HepG2 (cell line): Measurements from ENCODE around the gene RAPGEF6. TPM values are rescaled to one million over a fixed set of nuclear protein-coding genes. Genes with fewer than 3 reads are reported as not detected.

Experiments
- GATAD2A ChIP-seq: IDR thresholded peaks from 2 replicates; pipeline ENCODE4 v1.6.1; 2016
- HIVEP1 ChIP-seq: sonication (generic); formaldehyde crosslinking; IDR thresholded peaks from 2 replicates; pipeline ENCODE4 v1.4.0; 2020; ENCODE audit warnings: mild to moderate bottlenecking, missing genetic modification reagents
- HOXA9 ChIP-seq: sonication (generic); formaldehyde crosslinking; IDR thresholded peaks from 2 replicates; pipeline ENCODE4 v1.8.1; 2022; ENCODE audit warnings: missing genetic modification reagents, mild to moderate bottlenecking, moderate library complexity, borderline replicate concordance
- KDM6A ChIP-seq: IDR thresholded peaks from 2 replicates; pipeline ENCODE4 v1.6.1; 2016; ENCODE audit warnings: low read depth
- NCOA2 ChIP-seq: sonication (generic); formaldehyde crosslinking; IDR thresholded peaks from 2 replicates; pipeline ENCODE4 v1.8.0; 2022; ENCODE audit warnings: inconsistent platforms
- NFE2L1 ChIP-seq: sonication (generic); formaldehyde crosslinking; IDR thresholded peaks from 2 replicates; pipeline ENCODE4 v1.4.0; 2020; ENCODE audit warnings: missing genetic modification reagents, mild to moderate bottlenecking, borderline replicate concordance
- NR2C2 ChIP-seq: sonication (generic); formaldehyde crosslinking; IDR thresholded peaks from 2 replicates; pipeline ENCODE4 v1.4.0; 2020; ENCODE audit warnings: missing genetic modification reagents, mild to moderate bottlenecking, moderate library complexity, borderline replicate concordance
- PAX8 ChIP-seq: sonication (generic); formaldehyde crosslinking; IDR thresholded peaks from 2 replicates; pipeline ENCODE4 v1.8.0; 2022; ENCODE audit warnings: mild to moderate bottlenecking, missing genetic modification reagents, borderline replicate concordance
- SOX5 ChIP-seq: IDR thresholded peaks from 2 replicates; pipeline ENCODE4 v1.6.1; 2016; ENCODE audit warnings: borderline replicate concordance
- TEAD3 ChIP-seq: optimal IDR thresholded peaks from 2 replicates; pipeline ENCODE3; 2016; ENCODE audit warnings: borderline replicate concordance
- ZBTB38 ChIP-seq: sonication (generic); formaldehyde crosslinking; IDR thresholded peaks from 2 replicates; pipeline ENCODE4 v1.5.1; 2020; ENCODE audit warnings: mild to moderate bottlenecking, missing genetic modification reagents
- ZFP36L2 ChIP-seq: sonication (generic); formaldehyde crosslinking; IDR thresholded peaks from 2 replicates; pipeline ENCODE4 v1.4.0; 2020; ENCODE audit warnings: missing genetic modification reagents
- ZKSCAN8 ChIP-seq: IDR thresholded peaks from 2 replicates; pipeline ENCODE4 v1.6.1; 2016; ENCODE audit warnings: borderline replicate concordance, missing genetic modification reagents, missing compliant biosample characterization
- ZNF12 ChIP-seq: sonication (generic); formaldehyde crosslinking; IDR thresholded peaks from 2 replicates; pipeline ENCODE4 v1.5.0; 2020; ENCODE audit warnings: missing genetic modification reagents
- ZNF121 ChIP-seq: sonication (generic); formaldehyde crosslinking; IDR thresholded peaks from 2 replicates; pipeline ENCODE4 v1.5.0; 2020; ENCODE audit warnings: mild to moderate bottlenecking, missing genetic modification reagents
- ZNF20 ChIP-seq: sonication (generic); formaldehyde crosslinking; IDR thresholded peaks from 2 replicates; pipeline ENCODE4 v1.4.0; 2020; ENCODE audit warnings: mild to moderate bottlenecking, moderate library complexity, missing genetic modification reagents
- ZNF235 ChIP-seq: sonication (generic); formaldehyde crosslinking; IDR thresholded peaks from 2 replicates; pipeline ENCODE4 v1.8.1; 2023; ENCODE audit warnings: mild to moderate bottlenecking, missing genetic modification reagents, borderline replicate concordance
- ZNF274 ChIP-seq: sonication (generic); formaldehyde crosslinking; IDR thresholded peaks from 2 replicates; pipeline ENCODE4 v1.5.1; 2020; ENCODE audit warnings: mild to moderate bottlenecking, missing genetic modification reagents
- ZNF501 ChIP-seq: sonication (generic); formaldehyde crosslinking; IDR thresholded peaks from 2 replicates; pipeline ENCODE4 v1.5.1; 2020; ENCODE audit warnings: mild to moderate bottlenecking, moderate library complexity, missing genetic modification reagents
- ZNF510 ChIP-seq: sonication (generic); formaldehyde crosslinking; IDR thresholded peaks from 2 replicates; pipeline ENCODE4 v1.4.0; 2020; ENCODE audit warnings: low read depth, mild to moderate bottlenecking, missing genetic modification reagents
- ZNF550 ChIP-seq: sonication (generic); formaldehyde crosslinking; IDR thresholded peaks from 2 replicates; pipeline ENCODE4 v1.4.0; 2020; ENCODE audit warnings: mild to moderate bottlenecking, missing genetic modification reagents, borderline replicate concordance
- ZNF644 ChIP-seq: IDR thresholded peaks from 2 replicates; pipeline ENCODE4 v1.6.1; 2016; ENCODE audit warnings: low read depth
- ZNF782 ChIP-seq: sonication (generic); formaldehyde crosslinking; IDR thresholded peaks from 2 replicates; pipeline ENCODE4 v1.4.0; 2020; ENCODE audit warnings: missing genetic modification reagents, mild to moderate bottlenecking, borderline replicate concordance
- ZNF878 ChIP-seq: sonication (generic); formaldehyde crosslinking; IDR thresholded peaks from 2 replicates; pipeline ENCODE4 v1.8.1; 2023; ENCODE audit warnings: mild to moderate bottlenecking, missing genetic modification reagents, moderate library complexity
- polyA plus RNA-seq, 8 experiments: library from polyadenylated mRNA; depleted of rRNA in 3 of 8; stranded (reverse) in 7 of 8; unstranded in 1 of 8; fragments of >200 nt; fragmentation: Illumina TruSeq in 4 of 8; extraction: Trizol in 4 of 8; gene quantifications; 2 replicates each; pipeline versions ENCODE4 v1.2.1 to v1.2.3, GENCODE V29; 2011 to 2016; ENCODE audit warnings: low read depth in 4 of 8, missing spikeins in 1 of 8, mixed read lengths in 1 of 8; ENCODE audit not compliant: insufficient read depth in 1 of 8
- total RNA-seq, 5 experiments: library from RNA; depleted of rRNA; stranded (reverse); fragments of >200 nt; fragmentation: Illumina TruSeq; extraction: Trizol; gene quantifications; 2 replicates each; pipeline ENCODE4 v1.2.3, GENCODE V29; 2016; ENCODE audit warnings: low read depth in 1 of 5
- TF ChIP-seq, protein P1 (sequence below): IDR thresholded peaks from 2 replicates; pipeline ENCODE4 v1.6.1; 2012; ENCODE audit warnings: low read length, improper control_type of control experiment
- TF ChIP-seq, protein P2 (sequence below): sonication (generic); formaldehyde crosslinking; IDR thresholded peaks from 2 replicates; pipeline ENCODE4 v1.4.0; 2020; ENCODE audit warnings: missing genetic modification reagents, borderline replicate concordance
- TF ChIP-seq, protein P3 (sequence below): fragments of 450-650 bp; IDR thresholded peaks from 2 replicates; pipeline ENCODE4 v1.6.1; 2016

The RAPGEF6 gene
- total and polyA plus RNA-seq, 2 of the 13 experiments (the other 11 are each of a cell fraction or from before 2014, with no cell fraction given): 7.7 to 24.6 TPM

DNA sequence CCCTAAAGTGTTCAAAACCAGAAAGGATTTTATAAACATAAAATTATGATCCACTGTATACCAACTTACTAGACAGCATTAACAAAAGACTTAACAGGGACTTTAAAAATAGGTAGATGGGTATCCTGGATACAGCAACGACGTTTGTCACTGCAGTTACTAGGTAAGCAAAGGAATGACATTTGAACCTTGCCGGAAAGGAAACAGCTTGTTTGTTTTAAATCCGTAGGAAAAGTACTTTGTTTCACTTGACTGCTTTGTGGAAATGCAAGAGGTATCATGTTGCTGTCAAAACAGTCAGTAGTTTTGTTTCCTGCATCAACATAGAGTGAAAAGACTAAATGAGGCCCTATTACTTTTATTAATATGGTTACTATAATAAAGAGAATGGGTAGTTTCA is 248.2 kb downstream of the RAPGEF6 start (continued):
- TF ChIP-seq NFE2L1 (CRISPR knock-in tag): no peak
- TF ChIP-seq ZNF501: no peak
- peak; percentile 58; the same call in 1 of the 2 replicates for TF ChIP-seq NR2C2 (CRISPR knock-in tag)
- no peak for TF ChIP-seq ZNF782
- TF ChIP-seq ZNF12 (CRISPR knock-in tag): no peak
- TF ChIP-seq ZNF20 (CRISPR knock-in tag): no peak
- TF ChIP-seq, protein P1, sequence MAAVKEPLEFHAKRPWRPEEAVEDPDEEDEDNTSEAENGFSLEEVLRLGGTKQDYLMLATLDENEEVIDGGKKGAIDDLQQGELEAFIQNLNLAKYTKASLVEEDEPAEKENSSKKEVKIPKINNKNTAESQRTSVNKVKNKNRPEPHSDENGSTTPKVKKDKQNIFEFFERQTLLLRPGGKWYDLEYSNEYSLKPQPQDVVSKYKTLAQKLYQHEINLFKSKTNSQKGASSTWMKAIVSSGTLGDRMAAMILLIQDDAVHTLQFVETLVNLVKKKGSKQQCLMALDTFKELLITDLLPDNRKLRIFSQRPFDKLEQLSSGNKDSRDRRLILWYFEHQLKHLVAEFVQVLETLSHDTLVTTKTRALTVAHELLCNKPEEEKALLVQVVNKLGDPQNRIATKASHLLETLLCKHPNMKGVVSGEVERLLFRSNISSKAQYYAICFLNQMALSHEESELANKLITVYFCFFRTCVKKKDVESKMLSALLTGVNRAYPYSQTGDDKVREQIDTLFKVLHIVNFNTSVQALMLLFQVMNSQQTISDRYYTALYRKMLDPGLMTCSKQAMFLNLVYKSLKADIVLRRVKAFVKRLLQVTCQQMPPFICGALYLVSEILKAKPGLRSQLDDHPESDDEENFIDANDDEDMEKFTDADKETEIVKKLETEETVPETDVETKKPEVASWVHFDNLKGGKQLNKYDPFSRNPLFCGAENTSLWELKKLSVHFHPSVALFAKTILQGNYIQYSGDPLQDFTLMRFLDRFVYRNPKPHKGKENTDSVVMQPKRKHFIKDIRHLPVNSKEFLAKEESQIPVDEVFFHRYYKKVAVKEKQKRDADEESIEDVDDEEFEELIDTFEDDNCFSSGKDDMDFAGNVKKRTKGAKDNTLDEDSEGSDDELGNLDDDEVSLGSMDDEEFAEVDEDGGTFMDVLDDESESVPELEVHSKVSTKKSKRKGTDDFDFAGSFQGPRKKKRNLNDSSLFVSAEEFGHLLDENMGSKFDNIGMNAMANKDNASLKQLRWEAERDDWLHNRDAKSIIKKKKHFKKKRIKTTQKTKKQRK: no peak
- TF ChIP-seq GATAD2A (CRISPR knock-in tag): peak; percentile 86
- no peak for TF ChIP-seq ZNF550 (CRISPR knock-in tag)
- TF ChIP-seq SOX5 (CRISPR knock-in tag): peak; percentile 79; the same call in 1 of the 2 replicates
- TF ChIP-seq TEAD3 (CRISPR knock-in tag): peak; percentile 50
- no peak for TF ChIP-seq ZFP36L2 (CRISPR knock-in tag)
- no peak for TF ChIP-seq PAX8 (CRISPR knock-in tag)
- no peak for TF ChIP-seq ZNF644 (CRISPR knock-in tag)
- no peak for TF ChIP-seq ZBTB38 (CRISPR knock-in tag)
- TF ChIP-seq, protein P2, sequence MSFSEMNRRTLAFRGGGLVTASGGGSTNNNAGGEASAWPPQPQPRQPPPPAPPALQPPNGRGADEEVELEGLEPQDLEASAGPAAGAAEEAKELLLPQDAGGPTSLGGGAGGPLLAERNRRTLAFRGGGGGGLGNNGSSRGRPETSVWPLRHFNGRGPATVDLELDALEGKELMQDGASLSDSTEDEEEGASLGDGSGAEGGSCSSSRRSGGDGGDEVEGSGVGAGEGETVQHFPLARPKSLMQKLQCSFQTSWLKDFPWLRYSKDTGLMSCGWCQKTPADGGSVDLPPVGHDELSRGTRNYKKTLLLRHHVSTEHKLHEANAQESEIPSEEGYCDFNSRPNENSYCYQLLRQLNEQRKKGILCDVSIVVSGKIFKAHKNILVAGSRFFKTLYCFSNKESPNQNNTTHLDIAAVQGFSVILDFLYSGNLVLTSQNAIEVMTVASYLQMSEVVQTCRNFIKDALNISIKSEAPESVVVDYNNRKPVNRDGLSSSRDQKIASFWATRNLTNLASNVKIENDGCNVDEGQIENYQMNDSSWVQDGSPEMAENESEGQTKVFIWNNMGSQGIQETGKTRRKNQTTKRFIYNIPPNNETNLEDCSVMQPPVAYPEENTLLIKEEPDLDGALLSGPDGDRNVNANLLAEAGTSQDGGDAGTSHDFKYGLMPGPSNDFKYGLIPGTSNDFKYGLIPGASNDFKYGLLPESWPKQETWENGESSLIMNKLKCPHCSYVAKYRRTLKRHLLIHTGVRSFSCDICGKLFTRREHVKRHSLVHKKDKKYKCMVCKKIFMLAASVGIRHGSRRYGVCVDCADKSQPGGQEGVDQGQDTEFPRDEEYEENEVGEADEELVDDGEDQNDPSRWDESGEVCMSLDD: no peak
- no peak for TF ChIP-seq ZNF235 (CRISPR knock-in tag)
- no peak for TF ChIP-seq ZNF510 (CRISPR knock-in tag)
- TF ChIP-seq NCOA2 (CRISPR knock-in tag): peak; percentile 86
- no peak for TF ChIP-seq ZNF878 (CRISPR knock-in tag)
- no peak for TF ChIP-seq HOXA9 (CRISPR knock-in tag)
- no peak for TF ChIP-seq ZNF274 (CRISPR knock-in tag)
- TF ChIP-seq, protein P3, sequence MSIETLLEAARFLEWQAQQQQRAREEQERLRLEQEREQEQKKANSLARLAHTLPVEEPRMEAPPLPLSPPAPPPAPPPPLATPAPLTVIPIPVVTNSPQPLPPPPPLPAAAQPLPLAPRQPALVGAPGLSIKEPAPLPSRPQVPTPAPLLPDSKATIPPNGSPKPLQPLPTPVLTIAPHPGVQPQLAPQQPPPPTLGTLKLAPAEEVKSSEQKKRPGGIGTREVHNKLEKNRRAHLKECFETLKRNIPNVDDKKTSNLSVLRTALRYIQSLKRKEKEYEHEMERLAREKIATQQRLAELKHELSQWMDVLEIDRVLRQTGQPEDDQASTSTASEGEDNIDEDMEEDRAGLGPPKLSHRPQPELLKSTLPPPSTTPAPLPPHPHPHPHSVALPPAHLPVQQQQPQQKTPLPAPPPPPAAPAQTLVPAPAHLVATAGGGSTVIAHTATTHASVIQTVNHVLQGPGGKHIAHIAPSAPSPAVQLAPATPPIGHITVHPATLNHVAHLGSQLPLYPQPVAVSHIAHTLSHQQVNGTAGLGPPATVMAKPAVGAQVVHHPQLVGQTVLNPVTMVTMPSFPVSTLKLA: no peak
- no peak for TF ChIP-seq ZNF121 (CRISPR knock-in tag)
- no peak for TF ChIP-seq HIVEP1 (CRISPR knock-in tag)
- no peak for TF ChIP-seq ZKSCAN8 (CRISPR knock-in tag)
- peak; percentile 60; the same call in 1 of the 2 replicates for TF ChIP-seq KDM6A (CRISPR knock-in tag)
